Esophagus mucosa (tissue), 1 donor: ENCODE measurements around the gene C16orf89. TPM values are rescaled to one million over a fixed set of nuclear protein-coding genes. Genes with fewer than 3 reads are reported as not detected.

Experiments used
- ATAC-seq: fragments of 200-7000 bp; cut with Tn5 transposase; one replicate; pipeline ENCODE4 v1.9.1; 2020
- total RNA-seq: library from RNA; stranded (reverse); gene quantifications from one replicate; pipeline ENCODE4 v1.2.4, GENCODE V29; 2023
- donor health status: DM: yes; HTN: yes; CAD: no.

The C16orf89 gene
- total RNA-seq, 1 donor from 2014 or later, result 0.56 TPM

- ATAC-seq, result no peak
Observed at GRCh38 chr16:5002699-5003143, 63.0 kb downstream of the C16orf89 start.

- ATAC-seq, result no peak
Observed at GRCh38 chr16:5001986-5002385, 63.8 kb downstream of the C16orf89 start.

- no peak for ATAC-seq
Observed at GRCh38 chr16:5001571-5001970, 64.2 kb downstream of the C16orf89 start.

GRCh38 chr16:5000573-5001001 lies 65.2 kb downstream of the C16orf89 start:
- ATAC-seq, result no peak

- no peak for ATAC-seq
Observed at GRCh38 chr16:4994719-4995434, 70.9 kb downstream of the C16orf89 start.

Other genes starting within 250 kb of the C16orf89 start
- 49.9 TPM for gene GLYR1, start 218.7 kb downstream of the C16orf89 start, total RNA-seq
- 12.0 TPM for gene UBN1, start 218.5 kb downstream of the C16orf89 start, total RNA-seq
- 705 TPM for gene PPL, start 128.8 kb downstream of the C16orf89 start, total RNA-seq
- gene SEC14L5, start 107.6 kb downstream of the C16orf89 start, total RNA-seq, result 1.2 TPM
- 6.0 TPM for gene NAGPA, start 32.0 kb downstream of the C16orf89 start, total RNA-seq
- 14.7 TPM for gene ALG1, start 5.9 kb upstream of the C16orf89 start, total RNA-seq
- 9.0 TPM for gene EEF2KMT, start 31.8 kb upstream of the C16orf89 start, total RNA-seq